ACC112 (cell line): ENCODE measurements around the gene SEZ6L2.

Experiments used
- H2AFZ ChIP-seq: fragments of 200-600 bp; sonication (generic); one replicate; pipeline ENCODE4 v1.6.0; 2017; ENCODE audit warnings: antibody characterized with exemption, low read length; ENCODE audit not compliant: unreplicated experiment
- H3K27ac ChIP-seq: fragments of 200-600 bp; sonication (generic); 2 replicates; pipeline ENCODE4 v1.5.1; 2014; ENCODE audit warnings: low read depth, mild to moderate bottlenecking, antibody characterized with exemption, low read length, moderate library complexity
- H3K27me3 ChIP-seq: fragments of 200-600 bp; sonication (generic); 2 replicates; pipeline ENCODE4 v1.6.1; 2014; ENCODE audit warnings: mild to moderate bottlenecking, antibody characterized with exemption, low read length, moderate library complexity, mixed read lengths; ENCODE audit not compliant: insufficient read depth
- H3K36me3 ChIP-seq: fragments of 200-600 bp; sonication (generic); 2 replicates; pipeline ENCODE4 v1.6.1; 2016; ENCODE audit warnings: mild to moderate bottlenecking, antibody characterized with exemption, low read length, moderate library complexity, mixed read lengths; ENCODE audit not compliant: insufficient read depth
- H3K4me1 ChIP-seq: fragments of 200-600 bp; sonication (generic); one replicate; pipeline ENCODE4 v1.6.1; 2016; ENCODE audit warnings: low read length, mixed read lengths; ENCODE audit not compliant: insufficient read depth, unreplicated experiment, control insufficient read depth
- H3K4me3 ChIP-seq: fragments of 200-600 bp; sonication (generic); 2 replicates; pipeline ENCODE4 v1.5.1; 2014; ENCODE audit warnings: mild to moderate bottlenecking, low read depth, low read length
- H3K79me2 ChIP-seq: fragments of 200-600 bp; sonication (generic); one replicate; pipeline ENCODE4 v1.6.0; 2016; ENCODE audit warnings: low read length; ENCODE audit not compliant: control insufficient read depth, unreplicated experiment, insufficient read depth

Gene SEZ6L2

GRCh38 chr16:29852654-29853053 lies 46.7 kb downstream of the SEZ6L2 start:
- Histone ChIP-seq H2AFZ (no peak overlapping the region), H3K4me3 (no peak overlapping the region), H3K27me3 (no peaks in the 10 kb centered on the region), H3K36me3 (0 out of 2 replicates have a peak, but pooled peaks cover 6% of the 10 kb centered on the region), H3K27ac (no peak overlapping the region), H3K79me2 (no peaks in the 10 kb centered on the region), H3K4me1 (peaks cover 13% of the 10 kb centered on the region)

- Histone ChIP-seq H3K36me3 (peaks cover 15% of the 10 kb centered on the region; the same call in 1 of the 2 replicates), H2AFZ (no peak overlapping the region), H3K27me3 (no peaks in the 10 kb centered on the region), H3K4me1 (no peaks in the 10 kb centered on the region), H3K27ac (no peak overlapping the region), H3K4me3 (no peak overlapping the region), H3K79me2 (no peaks in the 10 kb centered on the region)
Measured at GRCh38 chr16:29850998-29851397, 48.4 kb downstream of the SEZ6L2 start.

GRCh38 chr16:29849505-29849904 lies 49.8 kb downstream of the SEZ6L2 start:
- peaks cover 15% of the 10 kb centered on the region; the same call in 1 of the 2 replicates for H3K36me3 ChIP-seq
- no peak overlapping the region for H2AFZ ChIP-seq
- no peak overlapping the region for H3K4me3 ChIP-seq
- no peak overlapping the region for H3K27ac ChIP-seq
- H3K4me1 ChIP-seq: no peaks in the 10 kb centered on the region
- H3K79me2 ChIP-seq: no peaks in the 10 kb centered on the region
- H3K27me3 ChIP-seq: no peaks in the 10 kb centered on the region

- Histone ChIP-seq H3K27ac (no peak overlapping the region), H3K79me2 (no peaks in the 10 kb centered on the region), H3K36me3 (peaks cover 15% of the 10 kb centered on the region; the same call in 1 of the 2 replicates), H3K27me3 (no peaks in the 10 kb centered on the region), H3K4me3 (no peak overlapping the region), H3K4me1 (no peaks in the 10 kb centered on the region), H2AFZ (no peak overlapping the region)
Measured at GRCh38 chr16:29848420-29849297, 50.7 kb downstream of the SEZ6L2 start.

GRCh38 chr16:29845656-29846055 lies 53.7 kb downstream of the SEZ6L2 start:
- Histone ChIP-seq H3K27ac (no peak overlapping the region), H3K27me3 (no peaks in the 10 kb centered on the region), H3K79me2 (no peaks in the 10 kb centered on the region), H3K4me3 (no peak overlapping the region), H3K4me1 (no peaks in the 10 kb centered on the region), H2AFZ (no peak overlapping the region), H3K36me3 (peaks cover 15% of the 10 kb centered on the region; the same call in 1 of the 2 replicates)

GRCh38 chr16:29844575-29845331 lies 54.6 kb downstream of the SEZ6L2 start:
- H3K36me3 ChIP-seq: peaks cover 22% of the 10 kb centered on the region; the same call in 1 of the 2 replicates
- no peaks in the 10 kb centered on the region for H3K4me1 ChIP-seq
- no peaks in the 10 kb centered on the region for H3K79me2 ChIP-seq
- no peak overlapping the region for H3K4me3 ChIP-seq
- H3K27me3 ChIP-seq: no peaks in the 10 kb centered on the region
- no peak overlapping the region for H2AFZ ChIP-seq
- no peak overlapping the region for H3K27ac ChIP-seq

- Histone ChIP-seq H3K79me2 (no peaks in the 10 kb centered on the region), H3K4me3 (no peak overlapping the region), H3K27me3 (no peaks in the 10 kb centered on the region), H3K36me3 (peaks cover 21% of the 10 kb centered on the region; the same call in 1 of the 2 replicates), H3K4me1 (no peaks in the 10 kb centered on the region), H2AFZ (no peak overlapping the region), H3K27ac (no peak overlapping the region)
Measured at GRCh38 chr16:29843931-29844330, 55.4 kb downstream of the SEZ6L2 start.

- no peaks in the 10 kb centered on the region for H3K27me3 ChIP-seq
- no peak overlapping the region for H3K27ac ChIP-seq
- H3K36me3 ChIP-seq: peaks cover 21% of the 10 kb centered on the region; the same call in 1 of the 2 replicates
- H2AFZ ChIP-seq: no peak overlapping the region
- no peak overlapping the region for H3K4me3 ChIP-seq
- no peaks in the 10 kb centered on the region for H3K4me1 ChIP-seq
- no peaks in the 10 kb centered on the region for H3K79me2 ChIP-seq
Measured at GRCh38 chr16:29842732-29843346, 56.5 kb downstream of the SEZ6L2 start.

- Histone ChIP-seq H3K27ac (no peak overlapping the region), H3K27me3 (no peaks in the 10 kb centered on the region), H3K79me2 (no peaks in the 10 kb centered on the region), H2AFZ (no peak overlapping the region), H3K36me3 (peaks cover 19% of the 10 kb centered on the region), H3K4me1 (no peaks in the 10 kb centered on the region), H3K4me3 (no peak overlapping the region)
Measured at GRCh38 chr16:29841631-29842030, 57.7 kb downstream of the SEZ6L2 start.

- H3K4me1 ChIP-seq: no peaks in the 10 kb centered on the region
- H3K4me3 ChIP-seq: no peak overlapping the region
- no peaks in the 10 kb centered on the region for H3K27me3 ChIP-seq
- peaks cover 22% of the 10 kb centered on the region for H3K36me3 ChIP-seq
- H2AFZ ChIP-seq: no peak overlapping the region
- no peaks in the 10 kb centered on the region for H3K79me2 ChIP-seq
- no peak overlapping the region for H3K27ac ChIP-seq
Measured at GRCh38 chr16:29840240-29840639, 59.1 kb downstream of the SEZ6L2 start.
